CD4-positive, alpha-beta memory T cell (primary cell): ENCODE results near the gene ALDH5A1. TPM values are rescaled to one million over a fixed set of nuclear protein-coding genes. Genes with fewer than 3 reads are reported as not detected.

Experiments used
- CTCF ChIA-PET: fragments of 350-600 bp; sonication (Branson Sonifier 250); formaldehyde crosslinking; loops from one replicate; lab custom pipeline; 2021; ENCODE audit warnings: inconsistent platforms; ENCODE audit not compliant: partially characterized antibody; lab: Charles Lee
- POLR2A ChIA-PET: fragments of 350-600 bp; sonication (Branson Sonifier 250); formaldehyde crosslinking; loops from one replicate; lab custom pipeline; 2021; ENCODE audit not compliant: partially characterized antibody; lab: Charles Lee
- DNase-seq, 5 donors: peaks; one replicate each; pipeline versions ENCODE4 v3.0.0 to v3.0.0-alpha.2; 2020 to 2022; ENCODE audit warnings: mixed read lengths in 1 of 5
- H3K27ac ChIP-seq: one replicate; pipeline ENCODE4 v1.7.0; 2013; ENCODE audit warnings: low read depth, low read length
- H3K27me3 ChIP-seq: 2 replicates; pipeline ENCODE4 v1.7.0; 2013; ENCODE audit warnings: mild to moderate bottlenecking, low read length, moderate library complexity; ENCODE audit not compliant: insufficient read depth
- H3K36me3 ChIP-seq: 2 replicates; pipeline ENCODE4 v1.7.0; 2013; ENCODE audit warnings: mild to moderate bottlenecking, low read length, moderate library complexity; ENCODE audit not compliant: insufficient read depth
- H3K4me1 ChIP-seq: 2 replicates; pipeline ENCODE4 v1.7.0; 2013; ENCODE audit warnings: mild to moderate bottlenecking, low read length, moderate library complexity; ENCODE audit not compliant: insufficient read depth
- H3K4me3 ChIP-seq, 2 donors: one replicate each; pipeline ENCODE4 v1.7.0; 2013; ENCODE audit warnings: low read length in 2 of 2, mild to moderate bottlenecking in 1 of 2
- H3K9me3 ChIP-seq, 2 donors: one replicate each; pipeline ENCODE4 v1.7.0; 2013; ENCODE audit warnings: low read length in 2 of 2, control low read depth in 1 of 2; ENCODE audit not compliant: control insufficient read depth in 1 of 2
- H3K27ac Mint-ChIP-seq, 7 donors: one replicate each; pipeline ENCODE4 v1.8.0; 2020 to 2021; ENCODE audit warnings: mixed read lengths in 7 of 7, mild to moderate bottlenecking in 6 of 7, inconsistent platforms in 3 of 7, moderate library complexity in 3 of 7
- H3K27me3 Mint-ChIP-seq, 2 donors: one replicate each; pipeline ENCODE4 v1.8.0; 2020 to 2021; ENCODE audit warnings: mixed read lengths in 2 of 2
- H3K36me3 Mint-ChIP-seq, 2 donors: one replicate each; pipeline ENCODE4 v1.8.0; 2020 to 2021; ENCODE audit warnings: mixed read lengths in 2 of 2, inconsistent platforms in 1 of 2, mild to moderate bottlenecking in 1 of 2
- H3K4me1 Mint-ChIP-seq, 4 donors: one replicate each; pipeline ENCODE4 v1.8.0; 2020 to 2021; ENCODE audit warnings: mixed read lengths in 4 of 4, mild to moderate bottlenecking in 1 of 4
- H3K4me3 Mint-ChIP-seq, 8 donors: one replicate each; pipeline ENCODE4 v1.8.0; 2020 to 2021; ENCODE audit warnings: mixed read lengths in 8 of 8, mild to moderate bottlenecking in 7 of 8, moderate library complexity in 6 of 8, inconsistent platforms in 3 of 8
- H3K9me3 Mint-ChIP-seq, 8 donors: one replicate each; pipeline ENCODE4 v1.8.0; 2020 to 2021; ENCODE audit warnings: mixed read lengths in 8 of 8, mild to moderate bottlenecking in 5 of 8, inconsistent platforms in 3 of 8, moderate library complexity in 1 of 8
- intact Hi-C: fragments of 100-400 bp; cut with micrococcal nuclease; formaldehyde crosslinking; loops from one replicate; pipeline ENCODE4 v1.15.1; 2023
- polyA plus RNA-seq, 2 donors: library from polyadenylated mRNA; unstranded; fragments of 300-500 nt; fragmentation: Illumina TruSeq; gene quantifications; one replicate each; pipeline ENCODE4 v1.2.3, GENCODE V29; 2021
- total RNA-seq, 2 experiments: library from RNA; stranded (reverse); gene quantifications; one replicate each; pipeline ENCODE4 v1.2.3, GENCODE V29; 2021

The ALDH5A1 gene
- total and polyA plus RNA-seq, 4 experiments from 2014 or later: 8.5 to 13.9 (median 11.6) TPM

DNA sequence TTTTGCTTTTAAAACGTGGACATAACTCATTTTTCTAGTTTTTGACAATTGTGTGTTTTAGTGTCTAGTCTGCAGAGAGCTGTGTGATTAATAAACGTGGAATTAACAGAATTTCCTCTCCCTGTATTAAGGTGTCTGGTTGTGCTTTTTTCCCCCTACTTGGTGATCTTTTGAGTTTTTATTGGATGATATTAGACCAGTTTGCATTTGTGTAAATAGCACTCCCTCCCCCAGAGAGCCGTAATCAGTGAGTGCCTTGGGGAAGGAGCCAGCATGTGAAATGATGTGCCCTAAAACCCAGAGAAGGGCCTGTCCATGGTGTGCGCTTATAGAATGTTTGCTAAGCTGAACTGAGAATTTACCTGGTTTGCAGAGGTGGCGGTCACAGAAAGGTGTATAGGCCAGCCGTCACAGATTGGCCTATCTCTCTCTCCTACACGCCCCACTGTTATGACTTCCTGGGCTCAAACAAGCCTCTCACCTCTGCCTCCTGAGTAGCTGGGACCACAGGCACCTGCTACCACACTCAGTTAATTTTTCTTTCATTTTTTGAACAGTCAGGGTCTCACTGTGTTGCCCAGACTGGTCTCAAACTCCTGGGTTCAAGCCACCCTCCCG lies 42.4 kb downstream of the ALDH5A1 start:
- no peaks in the 10 kb centered on the region for H3K9me3 ChIP-seq
- Mint-ChIP-seq H3K27me3 (no peaks in the 10 kb centered on the region), H3K4me1 (no peaks in the 10 kb centered on the region), H3K4me3 (no peak overlapping the region), H3K36me3 (peaks cover 27 to 33% of the 10 kb centered on the region in 2 donors), H3K27ac (peak overlapping the region in 1 of 7 donors; percentile 57), H3K9me3 (no peaks in the 10 kb centered on the region)
- intact Hi-C loops: no loop called here
- no peak overlapping the region for H3K27ac ChIP-seq
- ChIA-PET CTCF (no interaction called here), POLR2A (no interaction called here)
- H3K36me3 ChIP-seq: peaks cover 10% of the 10 kb centered on the region
- H3K27me3 ChIP-seq: no peaks in the 10 kb centered on the region
- no peak overlapping the region for H3K4me3 ChIP-seq
- DNase-seq: no peak
- H3K4me1 ChIP-seq: no peaks in the 10 kb centered on the region

DNA sequence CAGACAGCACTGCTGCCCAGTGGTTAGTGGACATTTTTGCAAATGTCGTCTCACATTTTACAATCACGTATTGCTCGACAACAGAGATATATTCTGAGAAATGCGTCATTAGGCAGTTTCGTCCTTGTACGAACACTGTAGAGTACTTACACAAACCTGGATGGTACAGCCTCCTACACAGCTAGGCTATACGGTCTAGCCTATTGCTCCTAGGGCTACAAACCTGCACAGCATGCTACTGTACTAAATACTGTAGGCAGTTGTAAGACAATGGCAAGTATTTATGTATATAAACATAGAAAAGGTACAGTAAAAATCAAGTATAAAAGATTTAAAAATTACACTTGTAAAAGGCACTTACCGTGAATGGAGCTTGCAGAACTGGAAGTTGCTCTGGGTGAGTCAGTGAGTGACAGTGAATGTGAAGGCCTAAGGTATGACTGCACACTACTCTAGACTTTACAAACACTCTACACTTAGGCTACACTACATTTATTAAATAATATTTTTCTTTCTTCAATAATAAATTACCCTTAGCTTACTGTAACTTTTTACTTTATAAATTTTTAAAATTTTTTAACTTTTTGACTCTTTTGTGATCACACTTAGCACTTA lies 43.1 kb downstream of the ALDH5A1 start:
- DNase-seq: no peak
- Mint-ChIP-seq H3K9me3 (no peaks in the 10 kb centered on the region), H3K4me1 (no peaks in the 10 kb centered on the region), H3K36me3 (peaks cover 22 to 26% of the 10 kb centered on the region in 2 donors), H3K27ac (no peak overlapping the region), H3K4me3 (no peak overlapping the region), H3K27me3 (no peaks in the 10 kb centered on the region)
- no peaks in the 10 kb centered on the region for H3K9me3 ChIP-seq
- ChIA-PET CTCF (no interaction called here), POLR2A (no interaction called here)
- H3K27ac ChIP-seq: no peak overlapping the region
- H3K36me3 ChIP-seq: peaks cover 10% of the 10 kb centered on the region
- no peak overlapping the region for H3K4me3 ChIP-seq
- no peaks in the 10 kb centered on the region for H3K27me3 ChIP-seq
- H3K4me1 ChIP-seq: no peaks in the 10 kb centered on the region
- intact Hi-C loops: no loop called here

DNA sequence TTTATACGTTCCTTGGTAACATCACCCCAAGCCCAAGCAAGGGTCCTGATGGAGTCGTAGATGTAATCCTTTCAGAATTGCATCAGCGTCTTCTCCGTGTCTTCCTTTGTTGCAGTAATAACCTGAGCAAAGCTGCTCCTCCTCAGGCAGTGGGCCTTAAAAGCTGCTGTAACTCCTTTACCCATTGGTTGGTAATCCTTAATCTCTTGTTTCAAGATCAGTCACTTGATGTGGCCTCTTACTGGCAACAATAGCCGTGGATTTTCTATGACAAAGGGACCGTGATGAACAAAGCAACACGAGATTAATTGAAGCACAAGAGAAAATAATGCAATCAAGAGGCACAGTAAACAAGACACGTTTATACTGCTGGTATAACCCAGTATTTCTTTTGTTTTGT lies 44.6 kb downstream of the ALDH5A1 start:
- Histone ChIP-seq H3K27ac (no peak overlapping the region), H3K4me3 (no peak overlapping the region), H3K36me3 (peaks cover 4% of the 10 kb centered on the region), H3K9me3 (no peaks in the 10 kb centered on the region), H3K27me3 (no peaks in the 10 kb centered on the region), H3K4me1 (no peaks in the 10 kb centered on the region)
- Mint-ChIP-seq H3K9me3 (no peaks in the 10 kb centered on the region), H3K4me3 (no peak overlapping the region), H3K27me3 (no peaks in the 10 kb centered on the region), H3K36me3 (peaks cover 11 to 18% of the 10 kb centered on the region in 2 donors), H3K27ac (no peak overlapping the region), H3K4me1 (no peaks in the 10 kb centered on the region)
- intact Hi-C loops: no loop called here
- ChIA-PET CTCF (no interaction called here), POLR2A (no interaction called here)
- no peak for DNase-seq

- H3K4me1 ChIP-seq: no peaks in the 10 kb centered on the region
- Mint-ChIP-seq H3K27ac (no peak overlapping the region), H3K4me3 (no peak overlapping the region), H3K27me3 (peaks cover 0 to 3% of the 10 kb centered on the region in 2 donors), H3K36me3 (peaks cover 4 to 11% of the 10 kb centered on the region in 2 donors), H3K4me1 (no peaks in the 10 kb centered on the region), H3K9me3 (no peaks in the 10 kb centered on the region)
- no peak overlapping the region for H3K4me3 ChIP-seq
- no peaks in the 10 kb centered on the region for H3K27me3 ChIP-seq
- no peak overlapping the region for H3K27ac ChIP-seq
- no peaks in the 10 kb centered on the region for H3K36me3 ChIP-seq
- ChIA-PET CTCF (no interaction called here), POLR2A (no interaction called here)
- intact Hi-C loops: no loop called here
- no peaks in the 10 kb centered on the region for H3K9me3 ChIP-seq
- no peak for DNase-seq
These were observed 45.4 kb downstream of the ALDH5A1 start for GRCh38 chr6:24540197-24540596.

- Mint-ChIP-seq H3K4me1 (peaks cover 4 to 6% (median 5%) of the 10 kb centered on the region in 4 donors), H3K9me3 (no peaks in the 10 kb centered on the region), H3K4me3 (no peak overlapping the region), H3K27me3 (peaks cover 3 to 12% of the 10 kb centered on the region in 2 donors), H3K27ac (no peak overlapping the region), H3K36me3 (peaks cover 0 to 10% of the 10 kb centered on the region in 2 donors)
- DNase-seq: no peak
- Histone ChIP-seq H3K27me3 (no peaks in the 10 kb centered on the region), H3K36me3 (no peaks in the 10 kb centered on the region), H3K9me3 (no peaks in the 10 kb centered on the region), H3K4me1 (peaks cover 3% of the 10 kb centered on the region), H3K4me3 (no peak overlapping the region), H3K27ac (no peak overlapping the region)
- CTCF ChIA-PET: no interaction called here
- POLR2A ChIA-PET: no interaction called here
- intact Hi-C loops: no loop called here
These were observed 48.9 kb downstream of the ALDH5A1 start for GRCh38 chr6:24543683-24544082.

DNA sequence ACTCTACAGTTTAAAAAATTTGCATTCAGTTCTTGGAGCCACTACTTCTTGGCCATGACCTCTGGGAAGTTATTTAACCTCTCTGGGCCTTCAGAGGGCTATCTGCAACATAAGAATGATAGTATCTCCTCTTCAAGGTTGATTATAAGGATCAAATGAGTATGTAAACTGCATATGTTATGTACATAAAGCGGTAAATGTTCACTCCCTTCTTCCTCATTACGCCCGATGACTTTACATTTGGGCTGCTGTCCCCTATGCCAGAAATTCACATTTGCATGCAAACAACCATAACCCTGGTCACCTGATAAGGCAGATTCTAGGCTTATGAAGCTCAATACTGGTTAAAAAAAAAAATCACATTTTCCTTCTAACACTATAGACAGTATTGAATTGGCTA lies 50.4 kb downstream of the ALDH5A1 start:
- H3K27ac Mint-ChIP-seq: no peak overlapping the region
- POLR2A ChIA-PET: no interaction called here
- H3K27me3 Mint-ChIP-seq: peaks cover 3 to 12% of the 10 kb centered on the region in 2 donors

DNA sequence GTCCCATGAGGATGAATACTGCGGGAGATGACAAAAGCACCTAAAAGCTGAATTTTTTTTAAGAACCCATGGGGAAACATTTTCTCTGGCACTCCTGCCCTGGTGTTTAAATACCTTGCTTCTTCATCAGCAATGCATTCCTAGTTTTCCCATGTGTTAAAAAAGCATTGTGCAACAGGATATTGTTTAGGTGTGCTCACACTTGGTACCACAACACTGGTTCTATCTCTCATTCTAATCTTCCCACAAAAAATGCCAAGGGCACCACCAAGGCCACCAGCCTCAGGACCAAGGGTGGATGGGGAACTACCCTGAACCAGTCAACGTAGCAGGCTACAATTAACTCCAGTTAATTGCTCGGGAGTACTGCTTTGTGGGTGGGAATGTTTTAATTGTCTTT lies 50.9 kb downstream of the ALDH5A1 start:
- peaks cover 4 to 6% (median 5%) of the 10 kb centered on the region in 4 donors for H3K4me1 Mint-ChIP-seq
- H3K36me3 ChIP-seq: no peaks in the 10 kb centered on the region
- no peak overlapping the region for H3K27ac Mint-ChIP-seq
- ChIA-PET POLR2A (no interaction called here), CTCF (no interaction called here)
- H3K9me3 ChIP-seq: no peaks in the 10 kb centered on the region
- H3K4me3 Mint-ChIP-seq: no peak overlapping the region
- no peaks in the 10 kb centered on the region for H3K27me3 ChIP-seq
- intact Hi-C loops: no loop called here
- no peaks in the 10 kb centered on the region for H3K9me3 Mint-ChIP-seq
- H3K27ac ChIP-seq: no peak overlapping the region
- peaks cover 0 to 3% of the 10 kb centered on the region in 2 donors for H3K36me3 Mint-ChIP-seq
- peaks cover 3% of the 10 kb centered on the region for H3K4me1 ChIP-seq
- peaks cover 3 to 12% of the 10 kb centered on the region in 2 donors for H3K27me3 Mint-ChIP-seq
- H3K4me3 ChIP-seq: no peak overlapping the region
- DNase-seq: no peak

More for the DNA sequence above, 50.4 kb downstream of the ALDH5A1 start:
- Histone ChIP-seq H3K9me3 (no peaks in the 10 kb centered on the region), H3K4me3 (no peak overlapping the region), H3K27me3 (no peaks in the 10 kb centered on the region), H3K27ac (no peak overlapping the region), H3K4me1 (peaks cover 3% of the 10 kb centered on the region), H3K36me3 (no peaks in the 10 kb centered on the region)
- H3K4me3 Mint-ChIP-seq: no peak overlapping the region
- peaks cover 4 to 6% (median 5%) of the 10 kb centered on the region in 4 donors for H3K4me1 Mint-ChIP-seq
- CTCF ChIA-PET: no interaction called here
- peaks cover 0 to 3% of the 10 kb centered on the region in 2 donors for H3K36me3 Mint-ChIP-seq
- no peaks in the 10 kb centered on the region for H3K9me3 Mint-ChIP-seq
- intact Hi-C loops: no loop called here
- no peak for DNase-seq
